Measurements from ENCODE around the gene NFE2L1.

DNA sequence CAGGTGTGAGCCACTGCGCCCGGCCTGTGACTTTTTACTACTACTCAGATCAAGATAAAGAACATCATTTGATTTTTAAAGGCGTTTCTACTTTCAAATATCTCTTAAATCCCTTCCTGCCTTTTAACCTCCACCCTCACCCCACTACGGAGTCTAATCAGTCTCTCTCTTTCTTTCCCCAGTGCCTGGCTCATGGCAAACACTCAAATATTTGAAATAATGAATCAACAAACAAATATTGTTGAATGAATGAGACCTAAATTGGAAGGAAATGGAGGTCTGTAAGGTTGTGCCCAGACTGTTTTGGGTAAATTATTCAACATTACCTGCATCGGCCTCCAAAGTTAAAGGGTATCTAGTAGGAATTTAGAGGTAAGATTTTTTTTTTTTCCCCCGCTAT is 25.3 kb upstream of the NFE2L1 start:
- TF ChIP-seq, protein P1, sequence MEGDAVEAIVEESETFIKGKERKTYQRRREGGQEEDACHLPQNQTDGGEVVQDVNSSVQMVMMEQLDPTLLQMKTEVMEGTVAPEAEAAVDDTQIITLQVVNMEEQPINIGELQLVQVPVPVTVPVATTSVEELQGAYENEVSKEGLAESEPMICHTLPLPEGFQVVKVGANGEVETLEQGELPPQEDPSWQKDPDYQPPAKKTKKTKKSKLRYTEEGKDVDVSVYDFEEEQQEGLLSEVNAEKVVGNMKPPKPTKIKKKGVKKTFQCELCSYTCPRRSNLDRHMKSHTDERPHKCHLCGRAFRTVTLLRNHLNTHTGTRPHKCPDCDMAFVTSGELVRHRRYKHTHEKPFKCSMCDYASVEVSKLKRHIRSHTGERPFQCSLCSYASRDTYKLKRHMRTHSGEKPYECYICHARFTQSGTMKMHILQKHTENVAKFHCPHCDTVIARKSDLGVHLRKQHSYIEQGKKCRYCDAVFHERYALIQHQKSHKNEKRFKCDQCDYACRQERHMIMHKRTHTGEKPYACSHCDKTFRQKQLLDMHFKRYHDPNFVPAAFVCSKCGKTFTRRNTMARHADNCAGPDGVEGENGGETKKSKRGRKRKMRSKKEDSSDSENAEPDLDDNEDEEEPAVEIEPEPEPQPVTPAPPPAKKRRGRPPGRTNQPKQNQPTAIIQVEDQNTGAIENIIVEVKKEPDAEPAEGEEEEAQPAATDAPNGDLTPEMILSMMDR (IDR thresholded peaks at IDR 0.05), result no peak
- TF ChIP-seq POLR2A (IDR thresholded peaks at IDR 0.05), result no peak
